Sigmoid colon (tissue), 4 donors: Measurements from ENCODE around the gene CSPG4.

Experiments used
- EP300 ChIP-seq, 4 donors: sonication (generic); formaldehyde crosslinking; IDR thresholded peaks; one replicate each; pipeline ENCODE4 v1.6.1; 2017; ENCODE audit warnings: antibody characterized with exemption in 4 of 4
- POLR2A ChIP-seq, 2 donors: fragments of 450-650 bp; IDR thresholded peaks; one replicate each; pipeline ENCODE4 v1.6.1; 2016; ENCODE audit warnings: antibody characterized with exemption in 2 of 2, mild to moderate bottlenecking in 2 of 2, moderate library complexity in 2 of 2
- TF ChIP-seq, protein P1 (sequence below), 4 experiments: fragments of 450-650 bp in 3 of 4; fragments of 200-600 bp in 1 of 4; IDR thresholded peaks; one replicate each; pipeline ENCODE4 v1.5.1; 2016 to 2019; ENCODE audit warnings: antibody characterized with exemption in 4 of 4, mild to moderate bottlenecking in 3 of 4, moderate library complexity in 2 of 4

DNA sequence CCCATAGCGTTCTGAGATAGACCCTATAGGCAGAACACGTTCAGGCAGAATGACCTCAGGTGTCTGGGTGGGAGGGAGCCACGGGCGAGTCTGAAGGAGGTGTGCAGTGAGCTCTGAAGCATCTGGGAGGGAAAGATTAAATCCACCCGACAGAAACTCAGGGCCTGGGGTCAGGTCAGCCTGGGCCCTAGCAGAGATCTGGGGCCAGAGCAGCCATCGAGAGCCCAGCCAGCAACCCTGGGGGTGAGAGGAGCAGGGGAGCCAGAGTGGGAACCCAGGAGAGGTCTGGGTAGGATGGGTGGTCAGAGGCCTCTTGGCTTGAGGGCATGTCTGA, 42.8 kb downstream of the CSPG4 start:
- TF ChIP-seq, protein P1, sequence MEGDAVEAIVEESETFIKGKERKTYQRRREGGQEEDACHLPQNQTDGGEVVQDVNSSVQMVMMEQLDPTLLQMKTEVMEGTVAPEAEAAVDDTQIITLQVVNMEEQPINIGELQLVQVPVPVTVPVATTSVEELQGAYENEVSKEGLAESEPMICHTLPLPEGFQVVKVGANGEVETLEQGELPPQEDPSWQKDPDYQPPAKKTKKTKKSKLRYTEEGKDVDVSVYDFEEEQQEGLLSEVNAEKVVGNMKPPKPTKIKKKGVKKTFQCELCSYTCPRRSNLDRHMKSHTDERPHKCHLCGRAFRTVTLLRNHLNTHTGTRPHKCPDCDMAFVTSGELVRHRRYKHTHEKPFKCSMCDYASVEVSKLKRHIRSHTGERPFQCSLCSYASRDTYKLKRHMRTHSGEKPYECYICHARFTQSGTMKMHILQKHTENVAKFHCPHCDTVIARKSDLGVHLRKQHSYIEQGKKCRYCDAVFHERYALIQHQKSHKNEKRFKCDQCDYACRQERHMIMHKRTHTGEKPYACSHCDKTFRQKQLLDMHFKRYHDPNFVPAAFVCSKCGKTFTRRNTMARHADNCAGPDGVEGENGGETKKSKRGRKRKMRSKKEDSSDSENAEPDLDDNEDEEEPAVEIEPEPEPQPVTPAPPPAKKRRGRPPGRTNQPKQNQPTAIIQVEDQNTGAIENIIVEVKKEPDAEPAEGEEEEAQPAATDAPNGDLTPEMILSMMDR (IDR thresholded peaks at IDR 0.05), result no peak
- no peak for TF ChIP-seq POLR2A (IDR thresholded peaks at IDR 0.05)
- no peak for TF ChIP-seq EP300 (IDR thresholded peaks at IDR 0.05)
